DMS114 treated with DMSO at 0.1 percent for 48 hours (cell line): ENCODE measurements around the gene VWA7.
"Not testable (repeated sequence)": the region's sequence is repeated elsewhere in the genome, so short reads cannot be mapped to it uniquely, and the experiment has no call there.

Experiments
- DNase-seq: peaks from one replicate; lab custom pipeline; 2025; ENCODE audit not compliant: unreplicated experiment; lab: John Stamatoyannopoulos, UW

VWA7 gene

DNA sequence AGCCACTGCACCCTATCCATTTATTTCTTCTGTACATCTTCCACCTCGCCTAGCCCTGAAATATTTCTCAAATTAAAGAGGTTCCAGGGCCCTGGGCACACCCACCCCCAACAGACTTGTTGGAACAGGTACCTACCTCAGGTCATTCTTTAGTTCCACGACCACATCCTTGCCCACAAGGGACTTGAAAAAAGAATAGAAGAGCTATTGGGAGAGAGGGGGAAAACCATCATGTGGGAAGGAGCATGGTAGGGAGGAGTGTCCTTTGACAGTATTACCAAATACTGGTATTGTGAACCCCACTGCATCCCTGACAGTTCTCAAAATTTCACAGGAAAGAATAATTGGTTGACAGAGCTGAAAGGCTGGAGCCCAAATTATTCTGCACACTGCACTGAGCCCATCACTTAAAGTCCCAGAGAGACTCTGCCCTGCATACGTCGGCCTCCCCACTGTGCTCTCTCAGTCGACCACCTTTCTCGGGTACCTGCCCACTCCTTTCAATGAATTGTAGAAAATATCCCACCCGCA, 28.9 kb upstream of the VWA7 start:
- DNase-seq: no peak

DNA sequence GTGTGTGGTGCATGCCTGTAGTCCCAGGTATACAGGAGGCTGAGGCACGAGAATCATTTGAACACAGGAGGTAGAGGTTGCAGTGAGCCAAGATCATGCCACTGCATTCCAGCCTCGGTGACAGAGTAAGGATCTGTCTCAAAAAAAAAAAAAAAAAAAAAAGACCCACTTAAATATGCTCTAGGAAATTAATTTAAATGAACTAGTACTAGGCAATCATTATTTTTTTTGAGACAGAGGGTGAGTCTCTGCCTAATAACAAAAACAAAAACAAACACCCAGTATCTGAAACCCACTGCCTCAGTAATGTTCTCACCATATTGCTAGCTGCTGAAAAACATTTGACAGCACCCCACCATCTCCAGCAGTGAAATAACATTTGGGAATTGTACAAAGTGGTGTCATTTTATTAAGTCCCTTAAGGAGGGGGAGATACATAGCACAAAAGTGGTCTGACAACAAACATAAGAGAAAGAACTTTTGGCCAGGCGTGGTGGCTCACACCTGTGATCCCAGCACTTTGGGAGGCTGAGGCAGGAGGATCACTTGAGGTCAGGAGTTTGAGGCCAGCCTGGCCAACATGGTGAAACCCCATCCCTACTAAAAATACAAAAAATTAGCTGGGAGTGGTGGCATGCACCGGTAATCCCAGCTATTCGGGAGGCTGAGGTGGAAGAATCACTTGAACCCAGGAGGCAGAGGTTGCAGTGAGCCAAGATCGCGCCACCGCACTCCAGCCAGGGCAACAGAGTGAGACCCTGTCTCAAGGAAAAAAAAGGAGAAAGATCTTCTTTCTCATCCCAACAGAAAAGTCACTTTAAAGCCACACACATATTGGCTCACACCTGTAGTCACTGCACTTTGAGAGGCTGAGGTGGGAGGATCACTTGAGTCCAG, 24.2 kb upstream of the VWA7 start:
- DNase-seq: not testable (repeated sequence)

DNA sequence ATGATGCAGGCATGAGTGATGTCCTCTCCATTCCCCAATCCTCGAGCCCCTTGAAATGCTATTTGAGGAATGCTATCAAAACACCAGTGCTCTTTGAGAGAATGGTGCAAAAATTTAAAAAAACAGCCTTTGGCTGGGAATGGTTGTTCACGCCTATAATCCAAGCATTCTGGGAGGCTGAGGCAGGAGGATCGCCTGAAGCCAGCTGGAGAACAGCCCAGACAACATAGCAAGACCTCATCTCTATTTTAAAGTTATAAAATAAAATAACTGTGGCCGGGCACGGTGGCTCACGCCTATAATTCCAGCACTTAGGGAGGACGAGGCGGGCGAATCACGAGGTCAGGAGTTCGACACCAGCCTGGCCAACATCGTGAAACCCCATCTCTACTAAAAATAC, 22.7 kb upstream of the VWA7 start:
- no peak for DNase-seq

DNA sequence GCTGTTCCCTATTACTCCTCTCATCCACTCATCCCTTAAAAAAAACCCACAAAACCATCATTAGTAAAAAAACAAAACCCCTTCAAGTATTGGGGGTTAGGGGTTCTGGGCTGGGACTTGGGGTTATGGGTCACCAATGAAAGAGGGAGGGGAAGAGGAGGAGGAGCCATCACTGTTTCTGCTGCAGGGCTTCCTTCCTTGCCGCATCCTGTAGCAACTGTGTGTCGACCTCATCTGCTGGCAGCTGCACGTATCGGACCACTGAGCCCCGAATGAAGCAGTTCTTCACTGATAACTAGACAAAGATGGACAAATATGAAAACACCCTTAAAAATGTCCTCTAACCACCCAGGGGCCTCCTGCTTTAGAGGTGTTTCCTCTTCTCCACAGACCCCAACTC, 20.5 kb upstream of the VWA7 start:
- DNase-seq: no peak

DNA sequence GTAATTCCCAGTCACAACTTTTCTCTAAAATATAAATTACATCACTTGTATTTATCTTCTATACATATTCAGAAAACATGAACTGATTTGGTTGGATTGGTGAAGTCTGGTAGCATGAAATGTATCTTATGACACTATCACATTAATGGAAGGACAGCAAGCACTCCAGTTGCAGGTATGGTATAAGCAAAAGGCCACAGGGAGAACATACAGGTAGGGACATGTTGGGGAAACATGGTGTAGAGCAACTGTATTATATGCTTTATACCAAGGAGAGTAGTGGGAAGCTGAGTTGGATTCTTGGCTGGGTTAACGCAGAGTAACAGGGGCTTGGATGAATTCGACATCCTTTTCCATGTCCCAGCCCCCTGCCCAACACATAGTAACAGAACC, 19.9 kb upstream of the VWA7 start:
- DNase-seq: no peak

DNA sequence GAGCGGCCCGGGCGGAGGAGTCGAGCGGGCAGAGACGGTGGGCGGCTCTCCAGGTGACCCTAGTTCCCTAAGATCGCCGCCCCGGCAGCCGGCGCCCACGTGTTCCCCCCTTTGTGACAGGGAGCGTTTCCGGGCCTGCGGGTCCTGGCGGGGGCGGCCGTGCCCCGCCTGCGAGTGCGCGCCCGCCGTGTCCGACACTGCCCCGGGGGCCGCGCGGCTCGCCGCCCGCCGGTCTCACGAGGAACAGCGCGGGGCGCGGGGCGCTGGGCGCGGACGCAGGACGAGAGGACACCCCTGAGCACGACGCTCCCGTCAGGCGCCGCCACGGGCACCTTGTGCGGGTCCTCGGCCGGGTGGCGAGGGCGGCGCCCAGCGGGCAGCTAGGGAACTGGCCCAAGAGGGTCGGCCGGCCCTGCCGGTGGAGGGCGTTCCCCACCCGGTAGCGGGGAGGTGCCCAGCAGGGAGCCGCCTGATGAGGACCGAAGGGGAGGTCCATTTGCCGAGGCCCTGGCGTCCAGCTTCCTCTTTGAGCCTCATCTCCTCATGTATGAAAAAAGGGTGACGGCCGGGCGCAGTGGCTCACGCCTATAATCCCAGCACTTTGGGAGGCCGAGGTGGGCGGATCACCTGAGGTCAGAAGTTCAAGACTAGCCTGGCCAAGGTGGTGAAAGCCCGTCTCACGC, 18.6 kb upstream of the VWA7 start, which contains the start of gene VARS1:
Gene VARS1 (minus strand): TSS at position 137 of the 683 bp plus-strand sequence. CDS start 535 bp downstream, outside the sequence.
- DNase-seq: peak; percentile 83

DNA sequence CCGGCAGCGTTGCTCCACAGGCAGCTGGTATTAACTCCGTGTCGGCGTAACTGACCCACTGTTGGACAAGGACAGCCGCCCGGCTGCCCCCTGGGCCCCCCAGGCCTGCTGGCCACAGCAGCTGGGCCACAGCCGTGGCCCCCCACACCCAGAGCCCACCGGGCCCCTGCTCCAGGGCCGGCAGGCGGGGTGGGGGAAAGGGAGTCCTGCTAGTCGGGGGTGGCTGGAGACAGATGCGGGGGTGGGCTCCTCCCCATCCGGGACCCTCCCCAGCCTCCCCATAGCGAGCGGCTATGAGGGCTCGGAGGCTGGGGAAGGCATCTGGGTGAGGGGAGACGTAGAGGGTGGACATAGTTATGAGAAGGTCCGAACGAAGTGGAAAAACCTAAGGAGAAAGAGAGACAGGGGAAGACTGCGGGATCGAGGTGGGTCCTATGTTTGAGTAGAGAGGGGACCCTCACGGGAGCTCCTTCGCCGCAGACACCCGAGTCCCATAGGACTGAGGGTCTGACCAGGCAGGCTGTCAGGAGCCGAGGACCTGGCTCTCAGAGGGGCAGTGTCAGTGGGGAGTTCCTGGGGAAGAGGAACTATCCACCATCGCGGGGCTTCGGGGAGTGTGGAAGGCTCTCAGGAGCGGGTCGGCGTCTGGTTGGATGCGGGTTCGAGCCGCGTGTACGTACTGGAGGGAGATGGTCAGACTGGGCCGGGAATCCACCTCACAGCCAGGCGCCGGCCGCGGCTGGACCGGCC, 17.9 kb upstream of the VWA7 start:
- DNase-seq: peak; percentile 71

DNA sequence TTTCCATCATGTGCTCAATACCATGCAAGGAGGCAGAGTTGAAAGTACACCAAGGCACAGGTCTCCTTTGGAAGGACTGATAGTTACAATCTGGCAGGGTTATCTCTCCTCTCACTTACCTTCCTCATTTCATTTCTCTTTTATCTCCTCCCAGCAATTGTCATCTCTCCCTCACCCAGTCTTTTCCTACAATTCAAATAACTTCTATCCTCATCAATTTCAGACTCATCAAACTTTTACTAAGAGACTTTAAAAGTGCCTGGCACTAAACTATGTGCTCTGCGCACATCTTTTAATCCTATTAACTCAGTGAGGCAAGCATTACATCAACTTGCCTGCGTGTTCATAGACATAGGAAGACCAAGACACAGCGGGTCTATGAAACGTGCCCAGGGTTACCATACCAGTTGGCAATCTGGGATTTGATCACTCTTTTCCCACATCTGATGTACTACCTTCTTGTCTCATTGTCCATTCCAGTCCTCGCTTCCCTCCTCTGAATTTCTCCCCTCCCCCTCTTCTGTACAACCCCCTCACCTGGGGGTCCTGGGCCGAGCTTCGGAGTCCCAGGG, 17.3 kb upstream of the VWA7 start:
- no peak for DNase-seq

DNA sequence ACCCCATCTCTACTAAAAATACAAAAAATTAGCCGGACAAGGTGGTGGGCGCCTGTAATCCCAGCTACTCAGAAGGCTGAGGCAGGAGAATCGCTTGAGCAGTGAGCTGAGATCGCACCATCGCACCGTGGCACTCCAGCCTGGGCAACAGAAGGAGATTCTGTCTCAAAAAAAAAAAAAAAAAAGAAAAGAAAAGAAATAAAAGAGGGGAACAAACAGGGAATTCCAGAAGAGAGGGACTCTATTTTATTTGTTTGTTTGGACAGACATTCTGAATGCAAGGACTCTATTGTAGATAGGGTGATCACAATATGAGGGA, 16.8 kb upstream of the VWA7 start:
- DNase-seq: not testable (repeated sequence)

DNA sequence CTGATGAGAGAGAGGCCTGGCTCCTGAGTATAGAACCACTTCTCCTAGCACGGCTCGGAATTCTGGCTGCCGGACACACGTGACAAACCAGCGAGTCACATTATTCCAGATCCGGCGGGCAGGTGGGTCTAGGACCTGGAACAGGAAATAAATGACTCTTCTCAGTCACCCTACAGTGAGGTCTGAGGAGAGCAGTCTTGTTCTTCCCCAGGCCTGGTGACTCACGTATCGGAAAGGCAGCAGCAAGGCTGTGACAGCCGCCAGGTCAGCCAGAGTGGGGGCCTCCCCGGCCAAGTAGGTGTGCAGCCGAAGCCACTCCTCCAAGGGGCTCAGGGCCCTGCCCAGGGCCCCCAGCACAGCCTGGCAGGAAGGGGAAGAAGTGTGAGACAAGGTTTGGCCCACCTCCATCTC, 15.6 kb upstream of the VWA7 start:
- no peak for DNase-seq

DNA sequence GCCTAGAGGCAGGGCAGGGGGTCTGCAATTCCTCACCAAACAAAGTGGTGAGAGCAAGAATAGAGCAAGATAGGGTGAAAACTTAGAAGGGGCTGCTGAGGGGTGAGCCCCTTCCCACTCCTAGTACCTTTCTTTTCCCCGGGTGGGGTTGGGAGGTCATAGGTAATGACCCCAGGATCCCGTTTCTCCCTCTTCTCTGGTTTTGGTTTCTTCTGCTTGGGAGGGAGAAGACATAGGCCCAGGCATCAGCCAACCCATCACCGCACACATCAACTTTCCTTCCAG, 14.9 kb upstream of the VWA7 start:
- no peak for DNase-seq

DNA sequence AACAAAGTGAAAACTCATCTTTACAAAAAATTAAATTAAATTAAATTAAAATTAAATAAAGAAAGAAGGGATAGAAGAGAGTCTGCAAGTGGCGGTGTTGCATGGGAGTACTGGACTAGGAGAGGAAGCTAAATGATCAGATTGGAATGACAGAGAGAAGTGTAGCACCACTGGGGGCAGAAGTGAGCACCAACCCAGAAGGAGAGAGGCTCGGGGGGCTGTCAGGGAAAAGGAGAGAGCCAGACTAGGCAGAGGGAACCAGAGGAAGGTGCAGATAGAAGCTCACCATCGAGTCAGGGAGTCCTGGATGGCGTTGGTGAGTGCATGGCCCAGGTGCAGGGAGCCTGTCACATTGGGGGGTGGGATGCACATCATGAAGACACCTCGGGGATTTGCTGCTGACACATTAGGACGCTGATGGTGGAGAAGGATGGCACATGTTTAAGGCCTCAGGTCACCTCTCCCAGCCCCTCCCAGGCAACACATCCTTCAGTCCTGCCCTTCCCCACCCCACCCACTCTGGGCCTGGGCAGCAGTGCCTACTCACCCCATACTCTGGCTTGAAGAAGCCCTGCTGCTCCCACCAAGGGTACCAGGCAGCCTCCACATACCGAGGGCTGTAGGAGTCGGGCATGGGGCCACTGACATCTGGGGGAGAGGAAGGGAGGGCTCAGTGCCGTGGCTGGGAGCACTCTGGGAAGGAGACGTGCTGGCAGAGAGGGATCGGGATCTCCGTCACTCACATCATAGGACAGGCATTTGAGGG, 14.4 kb upstream of the VWA7 start:
- peak; percentile 87 for DNase-seq

DNA sequence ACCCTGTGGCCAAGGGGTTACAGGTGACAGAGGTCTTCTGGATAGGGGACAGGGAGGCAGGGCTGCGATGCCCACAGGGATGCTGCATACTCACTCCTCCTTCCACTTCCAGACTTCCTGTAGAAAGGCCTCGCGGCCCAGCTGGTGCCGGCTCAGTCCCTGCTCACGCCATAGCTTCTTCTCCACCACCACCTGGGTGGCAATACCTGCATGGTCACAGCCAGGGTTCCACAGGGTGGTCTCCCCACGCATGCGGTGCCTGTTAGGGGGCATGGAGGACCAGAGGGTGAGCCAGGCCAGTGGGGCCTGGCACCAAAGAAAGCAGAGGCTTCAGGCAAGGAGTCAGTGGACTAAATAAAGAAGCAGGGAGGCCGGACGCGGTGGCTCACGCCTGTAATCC, 8.3 kb upstream of the VWA7 start:
- no peak for DNase-seq

DNA sequence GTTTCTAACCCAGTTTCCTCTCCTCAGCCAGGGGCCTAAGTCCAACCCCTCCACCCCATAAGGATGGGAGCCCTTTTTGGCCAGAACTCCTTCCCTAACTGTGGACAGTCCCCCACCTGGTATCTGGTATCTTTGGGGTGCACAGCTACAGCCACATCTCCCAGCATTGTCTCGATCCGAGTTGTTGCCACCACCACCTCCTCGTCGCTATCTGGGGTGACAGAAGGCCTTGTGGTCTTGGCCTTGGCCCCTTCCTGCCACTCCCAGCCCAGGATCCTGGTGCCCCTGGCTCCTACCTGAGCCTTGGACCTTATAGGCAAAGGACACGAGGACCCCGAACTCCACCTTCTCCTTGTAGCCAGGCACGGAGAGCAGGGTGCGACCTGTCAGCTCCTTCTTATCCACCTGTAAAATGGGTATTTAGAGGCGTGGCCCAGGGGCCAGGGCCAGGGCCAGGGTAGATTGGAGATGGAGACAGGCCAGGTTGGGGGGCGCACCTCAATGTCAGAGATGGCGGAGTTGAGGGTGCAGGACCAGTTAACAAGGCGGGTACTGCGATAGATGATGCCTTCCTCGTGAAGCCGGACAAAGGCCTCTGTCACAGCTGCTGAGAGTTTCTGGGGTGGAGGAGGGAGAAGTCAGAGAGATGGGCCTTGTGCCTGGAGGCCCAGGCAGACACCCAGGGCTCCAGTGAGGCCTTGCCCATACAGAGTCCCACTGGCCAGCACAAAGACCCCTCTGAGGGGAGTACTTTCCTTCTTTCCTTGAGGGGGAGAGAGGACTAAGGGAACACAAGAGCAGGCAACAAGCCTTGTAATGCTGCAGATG, 7.2 kb upstream of the VWA7 start:
- DNase-seq: no peak

DNA sequence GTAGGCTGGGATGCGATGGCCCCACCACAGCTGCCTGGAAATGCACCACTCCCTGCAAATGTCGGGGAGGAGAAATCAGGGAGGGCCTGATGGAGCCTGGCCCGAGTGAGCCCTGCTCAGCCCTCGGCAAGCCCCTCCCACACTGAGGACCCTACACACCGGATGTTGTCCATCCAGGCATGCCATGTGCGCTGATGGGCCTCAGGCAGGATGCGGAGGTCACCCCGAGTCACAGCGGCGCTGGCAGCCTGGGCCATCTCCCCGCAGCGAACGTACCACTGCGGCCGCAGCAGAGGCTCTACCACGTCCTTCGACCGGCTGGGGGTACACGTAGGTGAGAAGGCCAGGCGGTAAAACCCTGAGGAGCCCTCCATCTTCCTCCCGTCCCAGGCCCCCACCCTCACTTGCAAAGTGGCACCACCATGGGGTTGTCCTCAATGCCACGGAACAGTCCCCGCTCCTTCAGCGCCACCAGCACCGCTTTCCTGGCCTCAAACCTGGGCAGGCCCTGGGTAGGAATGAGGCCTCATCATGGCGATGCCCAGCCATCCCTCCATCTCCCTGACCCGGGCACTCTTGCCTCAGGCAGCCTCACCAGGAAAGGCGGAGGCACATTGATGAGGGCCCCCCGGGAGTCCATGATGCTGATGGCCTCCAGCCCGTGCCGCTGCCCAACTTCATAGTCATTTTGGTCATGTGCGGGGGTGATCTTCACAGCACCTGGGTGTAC, 5.2 kb upstream of the VWA7 start:
- DNase-seq: no peak

DNA sequence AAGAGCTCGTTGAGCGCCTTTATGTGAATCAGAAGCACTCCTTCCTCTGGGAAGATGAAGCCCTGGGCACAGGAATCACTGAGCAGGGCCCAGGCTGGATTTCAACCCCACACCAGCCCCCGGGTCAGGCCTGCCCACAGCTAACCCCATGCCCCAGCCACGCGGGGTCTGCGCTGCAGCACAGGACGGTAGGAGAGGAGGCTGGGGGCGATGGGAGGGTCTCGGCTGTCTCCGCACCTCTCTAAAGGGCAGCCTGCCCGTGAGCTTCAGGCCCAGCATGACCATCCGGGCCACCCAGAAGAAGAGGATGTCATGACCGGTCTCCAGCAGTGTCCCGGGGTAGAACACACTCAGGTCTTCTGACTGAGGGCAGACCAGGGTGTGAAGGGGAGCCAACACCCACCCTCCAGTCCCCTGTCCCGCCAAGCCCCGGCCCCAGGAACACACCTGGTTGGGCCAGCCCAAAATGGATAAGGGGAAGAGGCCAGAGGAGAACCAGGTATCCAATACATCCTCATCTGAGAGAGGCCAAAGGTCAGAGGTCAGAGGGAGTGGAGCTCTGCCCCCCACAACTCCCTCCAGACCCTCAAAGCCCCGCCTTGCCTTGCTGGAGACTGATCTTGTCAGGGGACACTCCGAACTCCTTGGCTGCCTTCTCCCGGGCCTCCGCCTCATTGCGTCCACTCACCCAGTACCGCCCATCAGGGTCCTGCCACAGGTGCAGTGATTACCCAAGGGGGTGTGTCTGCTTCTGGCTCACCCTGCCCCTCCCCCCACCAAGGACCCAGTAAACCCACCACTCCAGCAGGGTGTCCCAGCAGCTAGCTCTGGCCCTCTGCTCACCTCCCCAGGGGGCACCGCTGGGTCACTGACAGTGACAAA, 4.4 kb upstream of the VWA7 start:
- DNase-seq: no peak

DNA sequence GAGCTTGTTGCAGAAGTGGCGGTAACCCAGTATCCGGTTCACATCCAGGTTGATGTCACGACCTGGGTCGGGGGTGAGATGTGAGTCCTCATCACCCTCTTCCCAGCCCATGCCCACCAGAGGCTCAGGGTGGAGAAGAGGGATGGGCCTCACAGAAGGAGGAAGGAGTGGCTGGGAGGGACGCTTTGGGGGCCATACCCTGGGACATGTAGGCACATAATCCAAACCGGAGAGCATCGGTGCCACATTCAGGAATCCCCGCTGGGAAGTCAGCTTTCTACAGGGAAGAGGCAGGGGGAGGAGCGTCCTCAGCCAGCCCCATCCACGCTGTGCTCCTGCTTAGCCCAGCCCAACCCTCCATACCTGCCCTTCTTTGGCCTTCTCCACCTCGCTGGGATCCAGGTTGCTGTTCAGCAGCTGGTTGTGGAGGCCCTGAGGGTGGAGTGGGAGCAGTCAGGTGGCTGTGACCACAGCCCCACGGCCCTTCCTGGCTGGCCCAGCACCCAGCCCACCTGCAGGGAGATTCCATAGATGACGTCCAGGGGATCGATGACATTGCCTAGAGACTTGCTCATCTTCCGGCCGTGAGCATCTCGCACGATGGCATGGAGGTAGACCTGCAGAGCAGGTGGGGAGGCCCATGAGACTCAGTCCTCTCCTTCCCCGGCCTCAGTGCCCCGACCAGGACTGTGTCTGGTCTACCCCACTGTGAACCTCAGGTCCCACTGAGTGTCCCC, 3.5 kb upstream of the VWA7 start:
- no peak for DNase-seq

DNA sequence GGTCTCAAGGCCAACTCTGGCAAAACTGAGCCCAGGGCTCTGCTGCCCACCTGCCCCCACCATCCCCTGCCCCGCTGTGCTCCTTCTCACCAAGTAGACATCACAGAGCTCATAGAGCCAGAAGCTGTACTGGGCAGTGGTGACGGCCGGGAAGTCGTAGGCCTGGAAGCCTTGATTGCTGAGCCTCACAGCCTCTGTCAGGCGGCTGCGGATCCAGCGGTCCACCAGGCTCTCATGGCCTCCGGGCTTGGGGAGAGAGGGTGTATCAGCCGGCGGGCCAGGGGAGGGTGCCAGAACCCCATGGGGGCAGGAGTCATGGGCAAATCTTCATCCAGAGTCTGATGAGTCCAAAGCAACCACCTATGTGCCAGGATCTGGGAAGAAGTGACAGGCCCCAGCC, 2.8 kb upstream of the VWA7 start:
- DNase-seq: no peak
